ENCODE measurements around the gene DYRK2.

DYRK2 gene

GRCh38 chr12:67648521-67649260 lies at the start of gene DYRK2:
Gene DYRK2 (plus strand): TSS chr12:67648745. CDS start chr12:67649134, 389 bp downstream.
- peak in 13 of 14 donors; percentile 37 to 84 (median 73) for DNase-seq

GRCh38 chr12:67599691-67600090 lies 48.9 kb upstream of the DYRK2 start:
- DNase-seq, result no peak

DNA sequence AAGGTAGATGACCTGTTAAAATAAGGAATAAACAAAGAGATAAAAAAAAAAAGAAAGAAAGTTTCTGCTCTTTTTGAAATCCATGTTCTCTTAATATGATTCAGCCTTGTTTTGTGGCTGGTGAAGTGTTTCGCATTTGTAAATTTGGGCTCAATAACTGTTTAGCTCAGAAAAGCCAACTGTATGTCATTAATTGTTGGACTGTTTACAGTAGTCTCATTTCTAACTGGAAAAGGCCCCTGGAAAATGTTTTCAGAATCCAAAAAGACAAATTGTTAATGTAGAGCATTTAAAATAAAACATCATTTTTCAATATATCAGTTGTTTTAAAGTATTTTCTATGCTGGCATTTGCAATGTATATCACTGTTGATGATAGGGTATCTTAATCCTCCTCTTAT lies 47.4 kb upstream of the DYRK2 start:
- DNase-seq, result no peak

- DNase-seq, result no peak
Observed at GRCh38 chr12:67609226-67609870, 39.2 kb upstream of the DYRK2 start.

GRCh38 chr12:67613040-67613439 lies 35.5 kb upstream of the DYRK2 start:
- DNase-seq, result no peak

- no peak for DNase-seq
Observed at GRCh38 chr12:67617629-67618028, 30.9 kb upstream of the DYRK2 start.

- no peak for DNase-seq
Observed at GRCh38 chr12:67618303-67618702, 30.2 kb upstream of the DYRK2 start.

GRCh38 chr12:67621112-67621511 lies 27.4 kb upstream of the DYRK2 start:
- no peak for DNase-seq

- no peak for DNase-seq
Observed at GRCh38 chr12:67621926-67622325, 26.6 kb upstream of the DYRK2 start.

DNA sequence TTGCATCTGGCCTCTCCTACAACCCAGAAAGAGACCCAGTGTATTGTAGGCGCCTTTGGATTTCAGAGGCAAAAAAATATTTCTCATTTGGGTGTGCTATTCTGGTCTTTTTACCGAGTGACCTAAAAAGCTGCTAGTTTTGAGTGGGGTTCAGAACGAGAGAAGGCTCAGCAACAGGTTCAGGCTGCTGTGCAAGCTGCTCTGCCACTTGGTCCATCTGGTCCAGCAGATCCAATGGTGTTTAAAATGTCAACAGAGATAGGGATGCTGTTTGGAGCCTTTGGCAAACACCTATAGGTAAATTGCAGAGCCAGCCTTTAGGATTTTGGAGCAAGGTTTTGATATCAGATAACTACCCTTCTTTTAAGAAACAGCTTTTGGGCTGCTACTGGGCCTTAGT lies 25.3 kb upstream of the DYRK2 start:
- no peak for DNase-seq

DNA sequence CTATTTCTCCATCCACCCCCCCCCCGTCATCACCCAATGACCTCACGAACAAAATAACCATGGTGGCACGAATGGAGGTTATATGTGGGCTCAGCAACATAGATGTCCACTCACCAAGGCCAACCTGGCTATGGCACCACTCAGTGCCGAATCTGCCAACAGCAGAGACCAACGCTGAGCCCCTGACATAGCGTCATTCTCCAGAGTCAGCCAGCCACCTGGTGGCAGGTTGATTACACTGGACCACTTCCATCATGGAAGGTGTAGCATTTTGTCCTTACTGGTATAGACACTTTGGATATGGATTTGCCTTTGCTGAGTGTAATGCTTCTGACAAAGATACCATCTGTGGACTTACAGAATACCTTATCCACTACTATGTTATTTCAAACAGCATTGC lies 24.2 kb upstream of the DYRK2 start:
- DNase-seq, result no peak

GRCh38 chr12:67625004-67625403 lies 23.5 kb upstream of the DYRK2 start:
- DNase-seq, result no peak

DNA sequence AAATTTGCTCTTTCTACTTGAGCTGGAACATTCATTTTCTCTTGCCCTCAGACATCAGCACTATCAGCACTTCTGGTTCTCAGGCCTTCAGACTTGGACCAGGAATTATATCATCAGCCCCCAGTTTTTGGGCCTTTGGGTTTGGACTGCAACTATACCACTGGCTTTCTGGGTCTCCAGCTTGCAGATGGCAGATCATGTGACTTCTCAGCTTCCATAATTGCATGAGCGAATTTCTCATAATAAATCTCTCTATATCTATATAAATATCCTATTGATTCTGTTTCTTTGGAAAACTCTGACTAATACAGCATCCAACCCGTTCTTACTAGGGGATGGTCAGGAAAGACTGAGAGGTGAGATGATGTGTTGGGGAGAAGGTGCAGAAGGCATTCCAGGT lies 22.4 kb upstream of the DYRK2 start:
- DNase-seq, result no peak

- peak in 4 of 14 donors; percentile 3 to 20 (median 5) for DNase-seq
Observed at GRCh38 chr12:67630373-67631088, 18.0 kb upstream of the DYRK2 start.

- DNase-seq, result no peak
Observed at GRCh38 chr12:67632005-67632404, 16.5 kb upstream of the DYRK2 start.

- no peak for DNase-seq
Observed at GRCh38 chr12:67633024-67633610, 15.4 kb upstream of the DYRK2 start.

GRCh38 chr12:67633708-67634107 lies 14.8 kb upstream of the DYRK2 start:
- peak in 4 of 14 donors; percentile 6 to 17 (median 14) for DNase-seq

DNA sequence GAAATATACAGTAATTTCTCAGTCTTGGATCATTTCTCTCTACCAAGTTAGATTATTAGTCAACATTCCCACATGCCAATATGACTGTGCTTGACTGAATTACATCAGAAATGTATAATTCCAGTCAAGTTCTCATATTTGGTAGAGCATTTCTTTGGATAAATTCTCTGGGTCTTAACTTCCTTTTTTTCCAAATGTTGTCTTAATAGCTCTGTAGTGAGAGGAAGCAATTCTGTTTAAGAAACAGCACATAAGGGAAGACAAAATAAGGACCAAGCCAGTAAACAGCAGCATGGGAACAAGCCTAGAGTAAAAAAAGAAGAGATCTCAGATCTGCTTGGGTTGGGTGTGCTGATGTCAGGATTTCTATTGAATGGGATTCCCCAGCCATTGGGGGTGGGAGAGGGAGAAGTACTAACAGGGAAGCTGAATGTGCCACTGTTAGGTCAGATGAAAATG lies 14.2 kb upstream of the DYRK2 start:
- no peak for DNase-seq

DNA sequence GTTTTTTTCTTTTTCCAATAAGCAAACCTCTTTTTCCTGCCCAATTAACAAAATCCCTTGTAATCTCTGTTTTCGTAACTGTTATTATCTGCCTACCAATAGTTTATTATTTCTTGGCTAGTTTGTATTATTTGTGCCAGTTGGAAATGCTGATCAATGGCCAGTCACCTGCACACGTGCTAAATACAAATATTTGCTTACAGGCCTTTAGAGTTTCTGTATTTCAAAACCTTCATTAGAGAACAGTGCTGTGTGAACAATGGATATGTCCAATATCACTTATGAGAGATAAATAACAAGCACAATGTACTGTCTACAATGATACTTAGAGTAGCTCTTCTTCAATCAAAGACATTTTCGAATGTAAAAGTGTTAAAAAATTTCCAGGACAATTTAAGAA lies 10.8 kb upstream of the DYRK2 start:
- DNase-seq, result no peak

GRCh38 chr12:67638694-67639093 lies 9.9 kb upstream of the DYRK2 start:
- DNase-seq, result no peak

DNA sequence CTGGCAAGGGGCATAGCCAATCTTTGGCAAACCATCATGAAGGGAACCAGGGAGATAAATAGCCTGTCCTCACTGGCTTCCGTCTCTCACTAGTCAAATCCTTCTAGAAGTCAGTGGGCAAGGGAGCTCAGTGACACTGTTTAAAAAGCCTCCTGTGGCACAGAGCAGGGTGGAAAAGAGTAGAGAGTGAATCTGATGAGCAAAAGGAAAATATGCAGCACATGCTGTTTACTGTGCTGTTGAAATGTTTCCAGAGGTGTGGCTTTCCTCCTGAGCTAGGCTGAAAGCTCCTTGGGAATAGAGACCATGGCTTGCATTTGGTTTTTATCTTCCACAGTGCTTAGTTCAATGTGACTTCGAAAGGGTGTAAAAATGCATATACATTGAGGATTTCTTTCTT lies 7.7 kb upstream of the DYRK2 start:
- no peak for DNase-seq

- no peak for DNase-seq
Observed at GRCh38 chr12:67645126-67645525, 3.4 kb upstream of the DYRK2 start.

GRCh38 chr12:67645601-67646000 lies 2.9 kb upstream of the DYRK2 start:
- no peak for DNase-seq
